Caki2 (cell line): ENCODE measurements around the gene FBXL22. TPM values are rescaled to one million over a fixed set of nuclear protein-coding genes. Genes with fewer than 3 reads are reported as not detected.

Experiments
- total RNA-seq: library from RNA; depleted of rRNA; stranded (reverse); fragments of >200 nt; shearing (Covaris generic); gene quantifications from 2 replicates; pipeline ENCODE4 v1.2.3, GENCODE V29; 2014; ENCODE audit warnings: low replicate concordance; rRNA removed

Gene FBXL22
- total RNA-seq, 1 experiment from 2014 or later, result not detected

Other genes starting within 250 kb of the FBXL22 start
- gene CA12, start 215.5 kb upstream of the FBXL22 start, total RNA-seq, result 194 and 272 TPM in 2 replicates
- 41.2 and 53.3 TPM in 2 replicates for gene USP3, start 92.8 kb upstream of the FBXL22 start, total RNA-seq
- 6.7 and 20.5 TPM in 2 replicates for gene HERC1, start 236.6 kb downstream of the FBXL22 start, total RNA-seq